DMS53 (cell line): Measurements from ENCODE around the gene DRGX.

Experiments
- DNase-seq: peaks from one replicate; lab custom pipeline; 2025; lab: John Stamatoyannopoulos, UW

The DRGX gene

DNA sequence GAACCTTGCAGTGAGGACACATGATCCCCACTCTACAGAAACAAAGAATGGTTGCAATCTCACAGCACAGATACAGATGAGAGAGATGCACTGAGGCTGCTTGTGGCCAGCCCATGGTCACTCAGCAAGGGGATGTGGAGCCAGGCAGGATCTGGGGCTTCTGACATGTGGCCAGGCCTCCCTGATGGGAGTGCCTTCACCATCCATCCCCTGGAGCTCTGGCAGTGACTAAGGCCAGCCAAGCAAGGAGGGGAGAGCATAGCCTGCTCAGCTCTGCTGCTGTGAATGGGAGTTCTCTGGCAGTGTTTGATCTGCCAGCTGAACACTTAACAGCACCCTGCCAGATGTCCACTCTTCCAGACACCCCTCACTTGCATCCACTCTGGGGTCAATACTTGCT, 77.1 kb downstream of the DRGX start:
- DNase-seq = no peak

DNA sequence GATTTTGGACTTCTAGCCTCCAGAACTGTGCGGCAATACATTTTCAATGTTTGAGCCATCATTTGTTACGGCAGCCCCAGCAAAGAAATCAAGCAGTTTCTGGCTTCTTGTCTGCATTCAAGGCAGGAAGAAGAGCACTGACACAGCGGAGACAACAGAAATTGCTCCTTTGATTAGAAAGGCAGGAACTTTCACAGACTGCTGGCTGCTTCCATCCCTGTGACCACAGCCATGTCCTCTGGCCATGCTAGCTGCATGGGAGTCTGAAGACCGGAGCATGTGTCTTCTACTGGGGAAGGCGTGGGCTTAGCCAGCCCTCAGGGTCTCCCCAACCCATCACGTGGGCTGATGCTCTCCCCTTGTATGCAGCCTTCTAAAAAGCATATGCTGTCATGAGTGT, 77.9 kb downstream of the DRGX start:
- no peak for DNase-seq

DNA sequence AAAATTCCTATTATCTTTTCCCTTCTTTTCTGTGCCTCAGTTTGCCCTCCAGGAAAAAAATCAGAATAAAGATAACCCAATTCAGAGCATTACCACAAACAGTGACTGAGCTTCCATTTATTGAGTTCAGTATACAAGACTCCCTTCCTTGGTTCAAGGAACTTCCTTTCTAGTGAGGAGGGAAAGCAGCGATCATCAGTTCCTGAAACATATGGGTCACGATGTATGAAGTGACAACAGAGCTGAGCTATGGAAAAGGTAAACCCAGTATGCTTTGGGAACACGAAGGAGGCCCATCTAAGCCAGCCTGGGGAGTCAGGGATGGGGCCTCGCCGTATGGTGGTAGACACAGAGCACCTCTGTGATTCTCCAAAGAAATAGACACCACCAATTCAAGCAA, 81.1 kb downstream of the DRGX start:
- no peak for DNase-seq
